Midbrain (tissue), 1 donor: Measurements from ENCODE around the gene ARID3B.
"Not testable (repeated sequence)": the region's sequence is repeated elsewhere in the genome, so short reads cannot be mapped to it uniquely, and the experiment has no call there.

Source experiments
- DNase-seq: peaks from one replicate; lab custom pipeline; 2025; lab: John Stamatoyannopoulos, UW

Gene ARID3B

DNA sequence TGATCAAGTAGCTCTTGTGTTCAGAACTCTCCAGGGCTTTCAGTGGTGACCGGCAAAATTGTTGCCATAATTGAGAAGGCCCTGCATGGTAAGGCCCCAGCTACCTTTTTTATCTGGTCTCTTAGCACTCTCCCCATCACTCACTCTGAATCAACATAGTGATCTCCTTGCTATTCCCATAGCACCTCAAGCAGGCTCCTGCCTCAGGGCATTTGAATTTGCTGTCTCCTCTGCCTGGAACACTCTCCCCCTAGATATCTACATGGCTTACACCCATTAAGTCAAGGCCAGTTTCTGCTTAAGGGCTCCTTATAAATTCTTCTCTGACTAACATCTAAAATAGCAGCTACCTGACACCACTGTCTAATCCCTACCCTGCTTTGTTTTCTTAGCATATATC is 3.3 kb upstream of the ARID3B start:
- DNase-seq: no peak

DNA sequence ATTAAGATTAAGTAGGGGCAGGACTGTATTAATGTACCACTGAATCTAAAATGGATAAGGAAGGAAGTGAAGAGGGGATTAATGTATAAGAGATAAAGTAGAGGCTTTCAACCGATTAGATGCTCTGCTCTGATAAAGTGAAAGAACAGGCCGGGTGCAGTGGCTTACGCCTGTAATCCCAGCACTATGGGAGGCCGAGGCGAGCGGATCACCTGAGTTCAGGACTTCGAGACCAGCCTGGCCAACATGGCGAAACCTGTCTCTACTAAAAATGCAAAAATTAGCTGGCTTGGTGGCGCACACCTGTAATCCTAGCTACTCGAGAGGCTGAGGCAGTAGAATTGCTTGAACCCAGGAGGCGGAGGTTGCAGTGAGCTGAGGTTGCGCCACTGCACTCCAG is 1.5 kb upstream of the ARID3B start:
- DNase-seq: not testable (repeated sequence)

DNA sequence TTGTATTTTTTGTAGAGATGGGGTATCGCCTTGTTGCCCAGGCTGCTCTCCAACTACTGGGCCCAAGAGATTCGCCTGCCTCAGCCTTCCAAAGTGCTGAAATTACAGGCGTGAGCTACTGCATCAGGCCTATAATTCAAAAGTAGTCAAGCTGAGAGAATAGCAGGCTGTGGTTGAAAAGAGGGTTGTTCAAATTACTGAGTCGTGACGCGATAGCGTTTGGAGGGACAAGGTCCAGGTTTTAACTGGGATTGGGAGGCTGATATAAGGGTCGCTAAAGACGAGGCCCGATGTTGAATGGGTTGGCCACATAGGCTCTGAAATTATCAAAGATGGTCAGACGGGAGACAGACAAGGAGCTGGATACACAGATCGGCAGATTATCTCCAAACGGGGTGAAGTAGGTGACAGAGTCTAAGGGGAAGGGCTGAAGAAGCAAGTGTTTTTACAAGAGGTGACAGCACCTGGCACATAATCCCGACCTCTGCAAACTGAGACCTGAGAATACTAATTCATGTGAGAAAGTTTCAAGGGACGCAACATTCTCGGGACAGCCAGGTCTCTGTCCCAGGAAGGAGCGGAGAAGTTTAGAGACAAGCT is 759 bp upstream of the ARID3B start:
- no peak for DNase-seq

DNA sequence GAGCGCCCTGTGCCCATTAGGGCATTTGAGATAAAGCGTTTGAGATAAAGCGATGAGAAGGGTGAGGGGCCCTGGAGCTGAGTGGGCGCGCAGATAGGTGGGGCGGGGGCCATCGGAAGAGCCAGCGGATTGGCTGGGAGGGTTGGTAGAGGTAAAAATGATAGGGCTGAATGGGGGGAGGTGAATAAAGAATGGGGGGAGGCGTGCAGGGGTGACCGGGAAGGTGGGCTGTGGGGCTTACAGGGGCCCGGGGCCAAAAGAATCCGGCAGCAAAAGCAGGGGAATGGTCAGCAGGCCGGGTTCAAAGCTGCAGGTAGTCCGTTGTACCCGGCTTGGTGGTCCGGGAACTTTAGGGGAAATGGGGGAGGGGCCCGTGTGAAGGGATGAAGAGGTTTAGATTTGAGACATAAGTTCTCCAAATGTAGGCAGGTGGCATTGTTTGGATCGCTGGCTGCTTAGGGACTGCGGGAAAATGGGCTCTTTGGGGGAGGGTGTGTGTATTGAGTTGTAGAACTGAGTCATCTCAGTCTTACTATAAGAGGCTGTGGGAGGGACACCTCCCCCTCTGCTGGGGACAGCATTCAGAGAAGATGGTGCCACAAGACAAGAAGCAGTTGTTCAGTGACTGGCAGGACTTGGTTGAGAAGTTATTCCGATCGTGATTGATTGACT is 610 bp downstream of the ARID3B start:
- DNase-seq: no peak

DNA sequence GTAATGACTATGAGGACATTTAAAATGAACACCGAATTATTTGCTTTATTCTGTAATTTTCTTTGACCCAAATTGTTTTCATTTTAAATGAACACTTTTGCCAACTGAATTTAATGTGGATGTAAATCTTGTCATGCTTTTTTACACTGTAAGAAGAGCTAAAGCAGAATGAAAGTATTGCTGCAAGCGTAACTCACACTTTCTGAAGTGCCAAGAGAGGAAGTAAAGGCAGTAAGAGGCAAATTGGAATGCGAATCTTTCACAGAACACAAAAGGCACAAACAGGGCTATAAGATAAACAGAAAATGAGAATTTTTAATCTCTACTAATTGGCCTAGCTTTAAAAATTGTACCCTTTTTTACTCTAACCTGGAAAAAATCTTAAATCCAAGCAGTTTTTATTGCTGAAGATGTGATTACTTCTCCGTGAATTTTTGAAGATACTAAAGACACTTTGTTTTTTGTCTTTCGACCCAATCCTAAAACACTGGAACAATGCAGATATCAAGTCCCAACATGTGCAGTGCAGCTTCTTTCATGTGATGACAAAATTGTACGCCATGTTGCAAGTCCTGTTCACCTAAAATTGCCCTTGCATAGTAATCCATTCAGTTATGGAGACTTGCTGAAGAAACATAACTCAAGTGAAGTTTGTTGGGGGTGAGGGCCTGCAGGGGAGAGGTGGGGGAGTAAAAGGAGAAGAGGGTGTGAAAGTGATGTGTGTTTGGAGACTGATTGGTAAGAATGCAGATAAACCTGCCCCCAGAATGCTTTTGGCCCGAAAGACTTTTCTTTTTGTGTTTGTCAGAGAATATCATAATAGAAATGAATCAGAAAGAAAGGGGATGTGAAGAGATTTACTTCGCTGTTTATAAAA is 1.4 kb downstream of the ARID3B start:
- no peak for DNase-seq

DNA sequence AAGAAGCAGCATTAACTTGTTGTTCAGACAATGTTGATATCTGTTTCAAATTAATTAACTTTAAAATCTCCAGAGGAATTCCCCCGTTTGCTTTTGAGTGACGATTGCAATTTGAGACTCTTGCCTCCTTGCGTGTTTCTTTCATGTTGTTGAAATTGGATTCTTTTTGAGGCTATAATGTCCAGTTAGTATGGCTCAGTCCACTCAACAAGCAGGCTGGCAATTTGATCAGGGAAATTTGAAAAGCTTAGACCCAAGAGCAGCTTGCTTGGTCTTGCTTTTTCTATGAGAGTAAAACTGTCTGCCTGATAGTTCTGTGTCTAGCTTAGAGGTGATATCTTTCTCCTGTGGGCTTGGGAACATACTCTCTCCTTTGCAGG is 2.0 kb downstream of the ARID3B start:
- no peak for DNase-seq

DNA sequence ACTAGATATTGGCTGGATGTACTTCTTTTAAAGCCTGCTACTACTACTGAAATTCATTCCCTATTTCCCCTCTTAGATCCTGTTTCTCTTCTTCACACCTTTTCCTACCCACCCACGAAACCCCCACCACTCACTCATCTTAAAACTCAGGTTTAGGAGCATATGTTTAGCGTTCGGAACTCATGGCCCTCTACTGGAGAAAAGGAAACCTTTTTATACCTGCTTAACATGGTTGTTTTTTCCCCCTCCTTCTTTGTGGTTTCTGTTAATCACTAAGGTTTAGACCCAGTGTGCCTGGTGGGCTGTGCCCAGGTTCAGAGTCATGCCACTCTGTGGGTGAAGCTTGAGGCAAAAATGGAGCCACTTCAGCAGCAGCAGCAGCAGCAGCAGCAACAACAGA is 2.6 kb downstream of the ARID3B start:
- no peak for DNase-seq

DNA sequence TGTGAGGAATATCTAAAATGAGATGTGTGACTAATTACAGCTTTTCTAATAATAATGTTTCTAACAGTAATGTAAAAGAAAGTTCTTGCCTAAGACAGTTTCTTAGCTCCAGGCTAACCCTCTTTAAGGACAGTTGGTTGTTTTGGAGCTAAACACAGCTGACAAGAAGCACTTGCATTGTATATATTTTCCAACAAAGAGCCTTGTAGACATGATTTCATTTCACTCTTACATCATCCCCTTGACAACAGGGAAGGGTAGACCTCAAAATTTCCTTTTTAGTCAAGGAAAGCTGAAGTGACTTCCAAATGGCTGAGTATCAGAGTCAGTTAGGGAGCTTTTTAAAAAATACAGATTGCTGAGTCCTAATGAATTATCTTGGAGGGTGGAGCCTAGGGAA is 4.1 kb downstream of the ARID3B start:
- no peak for DNase-seq

DNA sequence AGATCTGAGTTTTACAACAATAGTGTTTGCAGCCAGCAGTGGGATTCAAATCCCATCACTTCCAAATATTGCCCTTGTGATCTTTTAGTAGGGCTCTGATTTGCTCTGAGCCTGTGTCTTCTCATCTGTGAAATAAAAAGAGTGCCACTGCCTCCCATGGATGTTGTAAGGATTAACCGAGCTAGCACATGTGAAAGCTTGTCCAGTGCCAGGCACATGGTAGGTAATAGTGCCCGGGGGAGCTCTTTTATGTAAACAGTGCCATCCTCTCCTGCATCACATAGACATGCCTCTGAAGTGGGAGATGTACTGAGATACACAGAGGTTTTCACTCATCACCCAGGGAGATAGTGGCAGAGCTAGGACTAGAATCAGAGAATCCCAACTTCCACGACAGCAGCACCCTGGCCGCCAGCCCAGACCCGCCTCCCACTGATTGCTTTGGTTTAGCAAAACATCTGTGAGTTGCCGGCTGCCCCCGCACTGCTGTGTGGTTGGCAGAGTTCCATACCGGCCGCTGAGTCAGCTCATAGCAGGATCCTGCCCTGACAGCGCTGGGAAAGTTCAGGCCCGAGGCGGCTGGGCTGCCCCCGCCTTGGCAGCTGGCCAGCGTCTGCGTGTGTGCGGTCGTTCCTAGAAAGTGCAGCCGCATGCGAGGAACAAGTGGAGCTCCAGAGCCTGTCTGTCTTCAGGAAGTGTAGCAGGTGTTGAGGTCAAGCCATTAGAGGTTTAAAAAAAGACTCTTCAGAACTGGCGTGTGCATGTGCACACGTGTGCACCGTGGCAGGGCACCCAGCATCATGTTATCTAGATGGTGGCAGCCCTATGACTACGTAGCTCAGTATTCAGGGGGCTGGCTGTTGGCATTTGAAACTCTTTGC is 5.0 kb downstream of the ARID3B start:
- peak; percentile 96 for DNase-seq

DNA sequence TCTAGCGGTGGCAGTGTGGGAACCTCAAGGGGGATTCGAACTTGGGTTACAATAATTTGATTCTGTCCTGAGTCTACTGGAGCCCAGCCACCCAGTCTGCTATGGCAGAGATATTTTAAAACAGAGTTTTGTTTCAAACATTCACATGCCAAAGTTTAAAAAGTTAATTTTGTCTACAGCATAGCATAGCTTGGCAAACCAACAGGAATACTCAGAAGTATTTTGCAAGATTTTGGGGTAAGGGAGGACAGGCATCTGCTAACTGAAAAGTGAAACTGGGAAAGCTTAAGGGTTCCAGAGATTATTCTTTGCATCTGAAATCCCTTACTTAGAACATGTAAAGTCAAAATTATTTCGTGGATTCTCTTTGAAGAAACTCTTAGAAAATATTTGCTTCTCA is 6.6 kb downstream of the ARID3B start:
- DNase-seq: no peak

DNA sequence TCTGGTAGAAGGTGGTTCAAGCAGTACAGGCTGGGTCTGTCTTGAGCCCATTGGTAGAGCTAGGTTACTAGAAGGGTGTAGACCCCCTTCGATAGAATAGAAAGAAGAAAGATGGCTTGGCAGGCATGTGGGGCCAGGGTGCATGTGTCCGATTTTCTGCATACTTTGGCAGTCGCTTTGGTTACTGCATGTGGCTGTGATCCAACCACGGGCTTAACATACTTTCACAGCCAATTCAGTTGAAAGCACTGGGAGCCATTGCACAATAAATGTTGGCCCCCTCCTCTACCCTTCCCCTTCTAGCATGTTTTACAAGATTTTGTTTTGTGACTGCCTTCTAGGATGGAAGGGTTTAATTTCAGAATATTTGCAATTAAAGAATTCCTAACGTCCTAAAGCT is 7.2 kb downstream of the ARID3B start:
- no peak for DNase-seq

DNA sequence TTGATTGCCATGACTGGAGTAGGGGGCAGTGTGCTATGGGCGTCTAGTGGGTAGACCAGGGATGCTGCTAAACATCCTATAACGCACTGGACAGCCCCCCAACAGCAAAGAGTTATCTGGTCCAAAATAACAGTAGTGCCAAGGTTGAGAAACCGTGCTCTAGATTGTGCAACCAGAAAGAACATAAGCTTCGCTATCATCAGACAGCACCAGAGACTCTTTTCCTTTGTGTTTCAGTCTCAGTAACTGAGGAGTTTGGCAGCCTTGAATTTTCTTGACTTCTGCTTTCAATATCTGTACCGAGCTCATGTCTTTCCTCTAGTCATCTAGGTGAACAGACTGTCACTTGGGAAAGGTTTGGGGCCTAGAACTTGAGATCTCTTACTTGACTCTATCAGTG is 8.8 kb downstream of the ARID3B start:
- DNase-seq: no peak

DNA sequence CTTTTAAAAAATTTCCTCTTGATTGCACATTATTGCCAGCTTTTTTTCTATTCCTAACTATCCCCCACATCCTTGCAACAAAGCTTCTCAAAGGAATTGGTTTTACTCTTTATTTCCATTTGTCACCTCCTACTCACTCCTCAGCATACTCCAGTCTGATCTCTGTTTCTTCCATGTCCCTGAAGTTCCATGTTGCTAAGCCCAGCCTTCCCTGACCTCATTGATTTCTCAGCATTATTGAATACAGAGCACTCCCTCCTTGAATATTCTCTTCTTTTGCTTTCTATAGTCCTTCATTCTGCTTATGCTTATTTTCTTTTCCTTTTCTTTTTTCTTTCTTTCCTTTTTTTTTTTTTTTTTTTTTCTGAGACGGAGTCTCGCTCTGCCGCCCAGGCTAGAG is 10.7 kb downstream of the ARID3B start:
- DNase-seq: no peak

DNA sequence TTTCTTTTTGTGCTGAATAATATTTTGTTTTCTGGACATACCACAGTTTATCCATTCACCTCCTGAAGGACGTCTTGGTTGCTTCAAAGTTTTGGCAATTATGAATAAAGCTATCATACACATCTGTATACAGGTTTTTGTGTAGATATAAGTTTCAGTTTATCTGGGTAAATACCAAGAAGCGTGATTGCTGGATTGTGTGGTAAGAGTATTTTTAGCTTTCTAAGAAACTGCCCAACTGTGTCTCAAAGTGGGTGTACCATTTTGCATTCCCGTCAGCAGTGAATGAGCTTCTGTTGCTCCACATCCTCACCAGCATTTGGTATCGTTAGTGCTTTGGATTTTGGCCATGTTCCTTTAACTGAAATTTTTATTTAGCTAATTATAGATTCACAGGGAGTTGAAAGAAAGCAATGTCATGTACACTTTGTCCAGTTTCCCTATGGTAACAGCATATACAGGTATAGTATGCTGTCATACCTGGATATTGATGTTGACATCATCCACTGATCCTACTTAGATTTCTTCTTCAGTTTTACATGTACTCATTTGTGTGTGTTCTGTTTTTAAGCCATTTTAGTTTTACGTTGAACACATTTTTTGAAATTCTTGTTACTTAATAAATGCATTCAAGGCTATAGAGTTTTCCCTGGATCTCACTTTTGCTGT is 11.9 kb downstream of the ARID3B start:
- DNase-seq: no peak

DNA sequence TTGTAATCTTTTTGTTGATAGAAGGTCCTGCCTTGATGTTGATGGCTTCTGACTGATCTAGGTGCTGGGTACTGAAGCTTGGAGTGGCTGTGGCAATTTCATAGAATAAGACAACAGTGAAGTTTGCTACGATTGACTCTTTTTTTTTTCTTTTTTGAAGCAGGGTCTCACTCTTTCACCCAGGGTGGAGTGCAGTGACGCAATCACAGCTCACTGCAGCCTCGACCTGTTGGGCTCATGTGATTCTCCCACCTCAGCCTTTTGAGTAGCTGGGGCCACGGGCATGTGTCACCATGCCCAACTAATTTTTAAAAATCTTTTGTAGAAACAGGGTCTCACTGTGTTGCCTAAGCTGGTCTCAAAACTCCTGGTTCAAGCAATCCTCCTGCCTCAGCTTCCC is 14.2 kb downstream of the ARID3B start:
- DNase-seq: no peak

DNA sequence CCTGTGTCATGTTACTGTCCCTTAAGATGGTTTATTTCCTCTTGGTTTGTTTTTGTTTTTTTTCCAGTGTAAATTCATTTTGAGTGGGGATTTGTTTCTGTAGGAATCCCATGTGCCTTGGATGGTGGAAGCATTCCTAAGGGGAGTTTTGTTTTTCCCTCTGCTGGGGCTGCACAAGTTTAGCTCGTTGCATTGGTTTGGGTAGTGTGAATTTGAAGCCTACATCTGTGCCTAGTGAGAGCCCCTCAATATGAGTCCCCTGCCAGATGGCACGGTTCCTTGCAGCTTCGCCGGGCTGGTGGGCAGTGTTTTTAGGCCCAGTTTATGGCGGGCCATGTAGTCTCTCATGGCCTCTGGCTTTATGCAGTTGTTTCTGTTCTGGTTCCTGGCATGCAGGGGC is 17.7 kb downstream of the ARID3B start:
- DNase-seq: no peak

DNA sequence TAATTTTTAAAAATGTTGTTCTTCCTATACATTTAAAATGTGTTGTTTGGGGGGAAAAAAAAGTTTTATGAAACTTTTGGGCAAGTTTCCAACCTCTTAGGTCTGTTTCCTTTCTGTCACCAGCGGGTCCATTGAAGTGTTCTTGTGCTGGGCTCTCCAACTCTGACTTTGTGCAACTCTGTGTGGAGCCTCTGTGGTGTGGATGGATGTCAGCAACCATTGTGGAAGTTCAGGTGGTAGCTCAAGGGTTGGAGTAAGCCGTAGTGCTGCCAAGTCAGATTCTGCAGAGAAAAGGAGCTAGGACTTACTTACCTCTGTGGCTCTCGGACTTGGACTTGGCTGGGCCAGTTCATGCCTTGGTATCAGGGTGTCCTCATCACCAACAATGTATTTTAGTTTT is 22.4 kb downstream of the ARID3B start:
- no peak for DNase-seq

DNA sequence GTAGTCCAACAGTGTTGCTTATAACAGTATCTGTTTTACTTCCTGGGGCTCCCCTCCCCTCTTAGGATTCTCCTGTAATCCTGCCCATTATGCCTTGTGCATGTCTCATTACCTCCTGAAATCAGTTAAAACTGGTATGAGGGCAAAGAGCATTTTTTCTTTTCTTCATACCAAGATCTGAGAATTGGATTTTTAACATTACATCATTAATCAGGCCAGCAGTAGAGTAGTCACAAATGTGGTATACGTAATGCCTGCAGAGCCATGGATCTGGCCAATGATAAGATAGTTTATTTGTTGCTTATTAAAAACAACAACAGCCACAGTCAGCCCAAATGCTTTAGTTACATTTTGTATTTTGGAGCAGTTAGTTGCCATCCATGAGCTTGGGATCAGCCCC is 23.2 kb downstream of the ARID3B start:
- no peak for DNase-seq

DNA sequence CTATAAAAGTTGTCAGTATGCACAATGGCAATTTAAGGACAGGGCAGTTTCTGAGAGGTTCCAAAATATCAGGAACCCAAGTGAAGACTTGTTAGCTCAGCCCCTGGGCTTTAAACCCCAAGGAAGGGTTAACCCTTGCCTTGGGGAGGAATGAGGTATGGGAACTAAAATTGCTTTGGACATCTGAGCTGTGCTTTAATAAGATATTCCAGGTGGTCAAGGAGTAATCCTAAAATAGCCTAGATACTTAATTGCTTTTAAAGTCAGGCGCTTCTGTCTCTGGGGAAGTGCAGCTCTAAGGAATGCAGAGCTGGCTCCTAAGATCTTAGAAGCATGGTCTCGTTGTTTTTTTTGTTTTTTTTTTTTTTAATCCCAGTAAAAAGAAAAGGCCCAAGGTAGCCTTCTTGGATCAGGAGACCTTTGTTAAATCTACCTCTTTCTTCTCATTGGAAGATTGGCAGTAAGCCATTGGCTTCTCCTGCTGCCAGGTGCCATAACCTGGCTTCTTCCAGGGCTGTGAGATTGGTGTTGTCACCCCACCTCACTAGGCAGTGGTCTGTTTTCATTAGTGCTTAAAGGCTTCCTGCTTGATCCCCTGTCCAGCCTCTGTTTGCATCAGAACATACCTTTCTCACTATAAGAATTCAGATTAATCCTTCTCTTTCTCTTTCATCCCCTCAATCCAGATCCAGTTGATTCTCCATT is 24.5 kb downstream of the ARID3B start:
- DNase-seq: no peak

DNA sequence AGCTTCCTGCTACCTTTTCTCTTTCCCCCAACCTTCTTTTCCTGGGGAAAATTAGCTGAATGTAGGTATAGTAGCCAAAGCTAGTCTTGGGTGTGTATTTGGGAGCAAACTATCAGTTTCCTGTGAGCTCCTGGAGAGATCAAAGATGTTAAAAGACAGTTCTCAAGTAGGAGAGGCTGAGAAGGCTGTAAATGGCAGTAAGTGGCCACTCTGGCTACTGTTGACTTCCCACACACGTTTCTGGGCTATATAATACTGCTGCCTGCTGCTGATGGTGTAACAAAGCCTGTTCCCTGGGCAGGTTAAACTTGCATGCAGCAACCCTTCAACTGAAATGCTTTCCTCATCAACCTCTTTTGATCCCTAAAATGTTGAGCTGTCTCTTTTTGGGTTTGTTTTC is 27.6 kb downstream of the ARID3B start:
- no peak for DNase-seq

DNA sequence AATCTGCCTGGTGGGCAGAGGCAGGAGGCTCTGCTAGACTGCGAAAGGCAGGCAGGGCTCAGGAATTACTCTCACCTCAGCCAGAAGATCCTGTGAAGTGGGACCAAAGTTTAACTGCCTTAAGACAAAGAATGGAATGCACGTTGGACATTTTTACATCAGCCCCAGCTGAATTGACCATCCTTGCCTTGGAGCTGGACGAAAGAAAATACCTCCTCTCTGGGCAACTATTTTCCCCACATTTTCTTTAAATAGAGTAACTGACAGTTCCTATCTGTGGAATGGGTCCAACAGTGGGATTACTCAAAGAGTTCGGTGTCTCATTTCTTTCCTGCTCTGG is 28.7 kb downstream of the ARID3B start:
- DNase-seq: no peak
